ENCODE measurements around the gene TRIM14.
"Not testable (repeated sequence)": the region's sequence is repeated elsewhere in the genome, so short reads cannot be mapped to it uniquely, and the experiment has no call there.

The TRIM14 gene

DNA sequence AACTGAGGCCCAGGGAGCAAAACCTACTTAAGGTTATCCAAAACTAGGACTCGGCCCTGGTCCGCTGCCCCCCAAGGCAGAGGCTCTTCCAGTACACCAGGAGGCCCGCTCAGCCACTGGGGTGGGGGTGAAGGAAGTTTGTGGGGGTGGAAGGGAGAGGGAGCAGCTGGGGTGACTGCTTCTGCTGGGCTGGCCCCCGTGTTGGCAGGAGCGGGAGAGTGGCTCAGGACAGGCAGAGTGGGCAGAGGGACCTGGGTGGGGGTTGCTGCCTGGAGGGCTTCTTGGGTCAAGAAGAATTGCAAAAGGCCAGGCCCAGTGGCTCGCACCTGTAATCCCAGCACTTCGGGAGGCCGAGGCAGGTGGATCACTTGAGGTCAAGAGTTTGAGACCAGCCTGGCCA, 8.2 kb upstream of the TRIM14 start:
- H3K36me3 ChIP-seq = peaks cover 0 to 5% (median 0%) of the 10 kb centered on the region in 3 donors
- no peak for DNase-seq
- H3K9me3 ChIP-seq = no peaks in the 10 kb centered on the region
- TF ChIP-seq, protein P1, sequence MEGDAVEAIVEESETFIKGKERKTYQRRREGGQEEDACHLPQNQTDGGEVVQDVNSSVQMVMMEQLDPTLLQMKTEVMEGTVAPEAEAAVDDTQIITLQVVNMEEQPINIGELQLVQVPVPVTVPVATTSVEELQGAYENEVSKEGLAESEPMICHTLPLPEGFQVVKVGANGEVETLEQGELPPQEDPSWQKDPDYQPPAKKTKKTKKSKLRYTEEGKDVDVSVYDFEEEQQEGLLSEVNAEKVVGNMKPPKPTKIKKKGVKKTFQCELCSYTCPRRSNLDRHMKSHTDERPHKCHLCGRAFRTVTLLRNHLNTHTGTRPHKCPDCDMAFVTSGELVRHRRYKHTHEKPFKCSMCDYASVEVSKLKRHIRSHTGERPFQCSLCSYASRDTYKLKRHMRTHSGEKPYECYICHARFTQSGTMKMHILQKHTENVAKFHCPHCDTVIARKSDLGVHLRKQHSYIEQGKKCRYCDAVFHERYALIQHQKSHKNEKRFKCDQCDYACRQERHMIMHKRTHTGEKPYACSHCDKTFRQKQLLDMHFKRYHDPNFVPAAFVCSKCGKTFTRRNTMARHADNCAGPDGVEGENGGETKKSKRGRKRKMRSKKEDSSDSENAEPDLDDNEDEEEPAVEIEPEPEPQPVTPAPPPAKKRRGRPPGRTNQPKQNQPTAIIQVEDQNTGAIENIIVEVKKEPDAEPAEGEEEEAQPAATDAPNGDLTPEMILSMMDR (IDR thresholded peaks at IDR 0.05) = no peak
- no peak overlapping the region for H3K27ac ChIP-seq
- intact Hi-C loops (cut with DNase I; ENCODE audit: low total_unique reads) = no loop called here
- no peaks in the 10 kb centered on the region for H3K4me1 ChIP-seq
- H3K4me3 ChIP-seq = no peak overlapping the region
- no peaks in the 10 kb centered on the region for H3K27me3 ChIP-seq

DNA sequence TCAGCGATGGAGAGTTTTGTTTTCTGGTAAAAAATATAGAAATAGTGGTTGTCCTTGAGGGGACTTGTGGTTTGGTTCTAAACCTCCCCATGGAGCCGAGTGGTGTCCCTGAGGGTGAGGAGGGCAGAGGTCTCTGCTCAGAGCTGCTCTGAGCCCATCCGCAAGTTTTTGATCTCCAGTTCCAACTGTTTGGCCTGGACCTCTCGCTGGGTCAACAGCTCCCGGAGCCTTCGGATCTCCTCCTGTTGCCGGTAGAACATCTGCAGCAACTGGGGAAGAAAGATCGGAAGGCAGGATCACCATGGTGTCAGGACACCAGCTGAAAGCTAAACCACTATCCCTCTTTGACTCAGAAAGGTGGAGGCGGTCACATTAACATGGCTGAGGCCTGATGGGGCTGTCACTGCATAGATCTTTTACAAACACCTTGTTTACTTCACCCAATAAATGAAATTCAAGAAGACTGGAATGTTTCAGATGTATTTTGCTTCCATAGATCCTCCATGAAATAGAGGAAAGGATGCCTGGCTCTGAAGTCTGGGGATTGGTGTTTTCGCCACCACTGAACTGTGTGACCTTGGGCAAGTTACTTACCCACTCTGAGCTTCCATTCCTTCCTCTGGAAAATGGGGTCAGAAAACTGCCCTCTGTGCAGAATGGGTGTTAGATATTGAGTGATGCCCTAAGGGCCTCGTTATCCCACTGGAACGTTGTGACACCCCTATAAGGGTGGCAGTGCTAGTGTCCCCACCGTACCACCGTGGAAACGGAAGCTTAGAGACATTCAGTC, 5.8 kb upstream of the TRIM14 start:
- TF ChIP-seq, protein P1 (IDR thresholded peaks at IDR 0.05) = no peak
- H3K27ac ChIP-seq = no peak overlapping the region
- no peaks in the 10 kb centered on the region for H3K27me3 ChIP-seq
- no peak overlapping the region for H3K4me3 ChIP-seq
- peak in 1 of 2 donors; percentile 31 for DNase-seq
- H3K9me3 ChIP-seq = no peaks in the 10 kb centered on the region
- peaks cover 0 to 3% (median 0%) of the 10 kb centered on the region in 4 donors for H3K4me1 ChIP-seq
- H3K36me3 ChIP-seq = peaks cover 0 to 5% (median 0%) of the 10 kb centered on the region in 3 donors
- intact Hi-C loops (cut with DNase I; ENCODE audit: low total_unique reads) = no loop called here

DNA sequence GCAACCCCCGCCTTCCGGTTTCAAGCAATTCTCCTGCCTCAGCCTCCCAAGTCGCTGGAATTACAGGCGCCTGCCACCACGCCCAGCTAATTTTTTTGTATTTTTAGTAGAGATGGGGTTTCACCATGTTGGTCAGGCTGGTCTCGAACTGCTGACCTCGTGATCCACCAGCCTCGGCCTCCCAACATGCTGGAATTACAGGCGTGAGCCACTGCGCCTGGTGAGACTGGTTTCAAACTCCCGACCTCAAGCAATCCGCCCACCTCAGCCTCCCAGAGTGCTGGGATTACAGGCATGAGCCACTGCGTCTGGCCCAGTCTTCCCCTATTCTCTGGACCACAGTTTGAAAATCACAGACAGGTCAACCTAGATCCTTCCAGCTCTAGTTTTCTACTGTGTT, 5.1 kb upstream of the TRIM14 start:
- H3K4me3 ChIP-seq; H3K4me1 ChIP-seq; H3K27ac ChIP-seq; H3K36me3 ChIP-seq; H3K9me3 ChIP-seq; H3K27me3 ChIP-seq; intact Hi-C loops (cut with DNase I; ENCODE audit: low total_unique reads): not testable (repeated sequence)
- peak in 1 of 2 donors; percentile 29 for DNase-seq

DNA sequence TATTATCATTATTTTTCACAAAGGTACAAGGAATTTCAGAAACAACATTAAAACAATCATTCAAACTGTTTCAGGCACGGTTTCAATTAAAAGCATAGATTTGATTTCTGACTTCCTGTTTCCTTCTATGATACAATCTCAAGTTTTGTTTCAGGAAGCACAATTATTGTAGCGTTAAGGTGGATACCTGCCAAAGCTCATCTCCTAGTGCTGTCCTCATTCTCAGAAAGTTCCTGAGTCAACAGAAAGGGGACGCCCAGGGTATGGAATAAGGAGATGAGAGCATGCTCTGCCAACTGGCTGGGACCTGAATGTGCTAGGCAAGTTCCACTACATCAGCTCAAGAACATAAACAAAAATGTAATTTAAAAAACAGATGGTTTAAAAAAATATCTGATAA, 2.0 kb upstream of the TRIM14 start:
- intact Hi-C loops (cut with DNase I; ENCODE audit: low total_unique reads) = no loop called here
- H3K36me3 ChIP-seq = no peaks in the 10 kb centered on the region
- peaks cover 0 to 10% of the 10 kb centered on the region in 2 donors for H3K27me3 ChIP-seq
- TF ChIP-seq, protein P1 (IDR thresholded peaks at IDR 0.05) = no peak
- H3K4me1 ChIP-seq = peaks cover 0 to 16% (median 8%) of the 10 kb centered on the region in 4 donors
- DNase-seq = no peak
- no peaks in the 10 kb centered on the region for H3K9me3 ChIP-seq
- H3K27ac ChIP-seq = no peak overlapping the region
- H3K4me3 ChIP-seq = no peak overlapping the region

DNA sequence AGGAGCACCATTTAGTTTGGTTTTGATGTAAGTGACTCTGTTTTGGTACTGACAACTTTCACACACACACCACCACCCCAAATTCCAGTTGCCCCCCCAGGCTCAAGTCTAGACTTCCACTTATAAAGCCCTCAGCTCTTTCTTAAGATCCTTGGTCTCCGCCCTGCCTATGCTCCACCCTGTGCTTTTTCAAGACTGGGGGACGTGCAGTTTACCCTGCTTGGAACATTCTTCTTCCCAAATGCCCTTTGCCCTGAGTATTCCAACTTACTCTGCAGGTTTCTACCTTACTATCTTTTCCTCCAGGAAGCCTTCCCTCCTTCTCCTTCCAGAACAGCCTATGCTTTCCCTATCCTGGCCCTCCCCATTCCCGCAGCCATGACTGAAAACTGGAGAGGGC, 1.5 kb upstream of the TRIM14 start:
- H3K4me3 ChIP-seq = no peak overlapping the region
- peaks cover 0 to 16% (median 8%) of the 10 kb centered on the region in 4 donors for H3K4me1 ChIP-seq
- TF ChIP-seq, protein P1 (IDR thresholded peaks at IDR 0.05) = no peak
- H3K27ac ChIP-seq = no peak overlapping the region
- intact Hi-C loops (cut with DNase I; ENCODE audit: low total_unique reads) = no loop called here
- no peaks in the 10 kb centered on the region for H3K36me3 ChIP-seq
- H3K27me3 ChIP-seq = peaks cover 0 to 10% of the 10 kb centered on the region in 2 donors
- DNase-seq = no peak
- no peaks in the 10 kb centered on the region for H3K9me3 ChIP-seq

DNA sequence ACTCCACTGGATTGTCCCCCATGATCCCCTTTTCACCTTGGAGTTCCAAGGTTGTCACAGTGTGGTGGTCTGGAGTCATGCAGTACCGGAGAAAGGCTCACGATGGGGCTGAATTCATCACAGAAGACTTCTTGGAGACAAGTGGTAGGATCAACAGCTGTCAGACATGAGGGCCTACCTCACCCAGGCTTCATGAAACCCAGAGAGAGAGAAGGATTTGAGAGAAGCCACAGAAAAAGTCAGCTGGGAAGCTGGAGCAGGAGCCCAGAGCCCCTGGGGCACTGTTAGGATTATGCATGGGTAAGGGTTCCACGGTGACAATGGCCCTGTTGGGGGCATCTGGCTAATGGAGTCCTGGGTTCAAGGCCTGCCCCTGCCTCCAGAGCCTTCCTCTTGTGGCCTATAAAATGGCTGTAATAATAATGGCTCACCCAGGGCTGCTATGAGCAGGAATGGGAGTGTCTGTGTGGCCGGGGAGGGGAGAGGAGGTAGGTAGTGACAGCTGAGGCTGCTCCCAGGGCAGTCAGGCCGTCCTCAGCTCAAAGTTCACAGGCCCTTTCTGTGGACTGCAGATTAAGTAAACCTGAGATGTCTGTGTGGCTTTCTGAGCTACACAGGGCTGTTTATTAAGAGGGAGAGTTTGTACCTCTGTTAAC, 910 bp downstream of the TRIM14 start:
- peaks cover 0 to 16% (median 8%) of the 10 kb centered on the region in 4 donors for H3K4me1 ChIP-seq
- no peaks in the 10 kb centered on the region for H3K9me3 ChIP-seq
- no peaks in the 10 kb centered on the region for H3K36me3 ChIP-seq
- TF ChIP-seq, protein P1 (IDR thresholded peaks at IDR 0.05) = no peak
- intact Hi-C loops (cut with DNase I; ENCODE audit: low total_unique reads) = no loop called here
- DNase-seq = no peak
- H3K4me3 ChIP-seq = peak overlapping the region; percentile 53 to 65
- H3K27me3 ChIP-seq = peaks cover 0 to 10% of the 10 kb centered on the region in 2 donors
- H3K27ac ChIP-seq = no peak overlapping the region

DNA sequence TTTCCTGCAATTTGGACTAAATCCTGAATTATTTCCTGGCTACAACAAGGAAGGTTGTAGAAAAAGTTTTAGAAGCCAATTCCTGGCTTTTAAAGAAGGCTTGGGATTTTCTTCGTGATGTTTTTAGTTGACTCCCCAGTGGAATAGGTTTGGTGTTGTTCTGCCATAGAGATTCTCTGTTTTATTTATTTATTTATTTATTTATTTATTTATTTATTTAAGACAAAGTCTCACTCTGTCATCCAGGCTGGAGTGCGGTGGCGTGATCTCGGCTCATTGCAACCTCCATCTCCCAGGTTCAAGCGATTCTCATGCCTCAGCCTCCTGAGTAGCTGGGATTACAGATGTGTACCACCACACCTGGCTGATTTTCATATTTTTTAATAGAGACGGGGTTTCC, 1.9 kb downstream of the TRIM14 start:
- intact Hi-C loops (cut with DNase I; ENCODE audit: low total_unique reads); H3K9me3 ChIP-seq; DNase-seq: not testable (repeated sequence)

More for the DNA sequence above, 1.9 kb downstream of the TRIM14 start:
- not testable (repeated sequence) for H3K27ac ChIP-seq, H3K36me3 ChIP-seq, H3K4me3 ChIP-seq, H3K27me3 ChIP-seq
- H3K4me1 ChIP-seq = peaks cover 0 to 16% (median 8%) of the 10 kb centered on the region in 4 donors

Data from tibial artery (tissue), 4 donors.